Stimulated activated naive CD4-positive, alpha-beta T cell (primary cell): ENCODE results near the gene SHROOM3.
"Not testable (repeated sequence)": the region's sequence is repeated elsewhere in the genome, so short reads cannot be mapped to it uniquely, and the experiment has no call there.

Source experiments
- DNase-seq, 6 experiments: peaks; one replicate each; lab custom pipeline; 2025; lab: John Stamatoyannopoulos, UW

The SHROOM3 gene

GRCh38 chr4:76594173-76594572 is 159.1 kb downstream of the SHROOM3 start:
- DNase-seq = no peak

GRCh38 chr4:76595435-76595834 is 160.4 kb downstream of the SHROOM3 start:
- DNase-seq = no peak

GRCh38 chr4:76596713-76597112 is 161.7 kb downstream of the SHROOM3 start:
- no peak for DNase-seq

GRCh38 chr4:76597423-76597979 is 162.5 kb downstream of the SHROOM3 start:
- no peak for DNase-seq

GRCh38 chr4:76600447-76600846 is 165.4 kb downstream of the SHROOM3 start:
- no peak for DNase-seq

GRCh38 chr4:76601791-76602190 is 166.8 kb downstream of the SHROOM3 start:
- no peak for DNase-seq

GRCh38 chr4:76605099-76605563 is 170.1 kb downstream of the SHROOM3 start:
- no peak for DNase-seq

- no peak for DNase-seq
Observed at GRCh38 chr4:76606645-76607265, 171.7 kb downstream of the SHROOM3 start.

GRCh38 chr4:76607266-76607799 is 172.3 kb downstream of the SHROOM3 start:
- no peak for DNase-seq

GRCh38 chr4:76607846-76608245 is 172.8 kb downstream of the SHROOM3 start:
- no peak for DNase-seq

GRCh38 chr4:76608549-76608948 is 173.5 kb downstream of the SHROOM3 start:
- DNase-seq = not testable (repeated sequence)

- no peak for DNase-seq
Observed at GRCh38 chr4:76610751-76611547, 175.9 kb downstream of the SHROOM3 start.

- DNase-seq = no peak
Observed at GRCh38 chr4:76611616-76612207, 176.7 kb downstream of the SHROOM3 start.

GRCh38 chr4:76614589-76614988 is 179.6 kb downstream of the SHROOM3 start:
- no peak for DNase-seq

GRCh38 chr4:76615999-76616398 is 181.0 kb downstream of the SHROOM3 start:
- DNase-seq = no peak

- no peak for DNase-seq
Observed at GRCh38 chr4:76616526-76616925, 181.5 kb downstream of the SHROOM3 start.

GRCh38 chr4:76620723-76621468 is 185.9 kb downstream of the SHROOM3 start:
- no peak for DNase-seq

- no peak for DNase-seq
Observed at GRCh38 chr4:76622126-76622525, 187.1 kb downstream of the SHROOM3 start.

GRCh38 chr4:76622717-76623116 is 187.7 kb downstream of the SHROOM3 start:
- no peak for DNase-seq

- DNase-seq = no peak
Observed at GRCh38 chr4:76623217-76624045, 188.4 kb downstream of the SHROOM3 start.

GRCh38 chr4:76624241-76624681 is 189.2 kb downstream of the SHROOM3 start:
- DNase-seq = no peak
